Measurements from ENCODE around the gene SCD.

Gene SCD

DNA sequence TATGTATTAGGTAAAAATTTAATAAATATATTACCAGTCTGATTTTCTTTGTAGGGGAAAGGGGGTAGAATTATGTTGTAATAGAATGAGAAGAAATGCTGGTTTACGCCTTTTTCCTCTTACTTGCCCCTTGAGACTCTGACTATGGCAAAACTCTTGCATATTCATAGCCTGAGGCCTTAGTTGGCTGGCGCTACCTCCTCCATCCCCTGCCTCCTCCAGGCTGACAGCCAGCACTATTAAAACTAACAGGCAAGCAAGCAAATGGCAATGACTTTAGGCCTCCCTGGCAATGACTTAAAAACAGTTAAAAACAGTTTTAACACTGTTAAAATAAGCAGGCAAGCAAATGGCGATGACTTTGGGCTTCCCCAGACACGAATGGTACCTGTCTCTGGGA, 31.4 kb upstream of the SCD start:
- TF ChIP-seq, protein P1, sequence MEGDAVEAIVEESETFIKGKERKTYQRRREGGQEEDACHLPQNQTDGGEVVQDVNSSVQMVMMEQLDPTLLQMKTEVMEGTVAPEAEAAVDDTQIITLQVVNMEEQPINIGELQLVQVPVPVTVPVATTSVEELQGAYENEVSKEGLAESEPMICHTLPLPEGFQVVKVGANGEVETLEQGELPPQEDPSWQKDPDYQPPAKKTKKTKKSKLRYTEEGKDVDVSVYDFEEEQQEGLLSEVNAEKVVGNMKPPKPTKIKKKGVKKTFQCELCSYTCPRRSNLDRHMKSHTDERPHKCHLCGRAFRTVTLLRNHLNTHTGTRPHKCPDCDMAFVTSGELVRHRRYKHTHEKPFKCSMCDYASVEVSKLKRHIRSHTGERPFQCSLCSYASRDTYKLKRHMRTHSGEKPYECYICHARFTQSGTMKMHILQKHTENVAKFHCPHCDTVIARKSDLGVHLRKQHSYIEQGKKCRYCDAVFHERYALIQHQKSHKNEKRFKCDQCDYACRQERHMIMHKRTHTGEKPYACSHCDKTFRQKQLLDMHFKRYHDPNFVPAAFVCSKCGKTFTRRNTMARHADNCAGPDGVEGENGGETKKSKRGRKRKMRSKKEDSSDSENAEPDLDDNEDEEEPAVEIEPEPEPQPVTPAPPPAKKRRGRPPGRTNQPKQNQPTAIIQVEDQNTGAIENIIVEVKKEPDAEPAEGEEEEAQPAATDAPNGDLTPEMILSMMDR (IDR thresholded peaks at IDR 0.05) = no peak

GRCh38 chr10:100318207-100318606, 28.8 kb upstream of the SCD start:
- TF ChIP-seq, protein P1 (IDR thresholded peaks at IDR 0.05) = no peak

GRCh38 chr10:100319707-100320402, 27.2 kb upstream of the SCD start:
- TF ChIP-seq, protein P1 (IDR thresholded peaks at IDR 0.05) = no peak

GRCh38 chr10:100325158-100325557, 21.9 kb upstream of the SCD start:
- TF ChIP-seq, protein P1 (IDR thresholded peaks at IDR 0.05) = no peak

- TF ChIP-seq, protein P1 (IDR thresholded peaks at IDR 0.05) = no peak
Measured at GRCh38 chr10:100327007-100327717, 19.9 kb upstream of the SCD start.

GRCh38 chr10:100327718-100328009, 19.4 kb upstream of the SCD start:
- TF ChIP-seq, protein P1 (IDR thresholded peaks at IDR 0.05) = no peak

DNA sequence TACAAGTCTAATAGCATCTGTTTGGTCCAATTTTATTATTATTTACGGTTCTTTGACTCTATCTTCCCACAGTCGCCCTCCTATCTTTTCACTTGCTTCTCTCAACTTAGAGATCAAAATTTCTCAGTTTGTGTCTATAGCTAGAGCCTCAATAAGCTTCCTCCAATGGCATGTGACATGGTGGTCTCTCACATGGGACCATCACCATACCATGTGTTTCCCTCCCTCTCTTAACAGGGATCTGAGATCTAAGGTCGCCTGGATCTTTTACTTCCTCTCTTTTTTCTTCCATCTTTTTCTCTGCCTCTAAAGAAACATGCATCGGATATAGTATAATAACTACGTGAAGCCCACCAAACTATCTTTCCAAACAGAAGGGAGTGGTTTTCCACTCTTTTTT, 18.8 kb upstream of the SCD start:
- TF ChIP-seq, protein P1 (IDR thresholded peaks at IDR 0.05) = no peak
